ENCODE data around the gene CYP2S1. TPM values are rescaled to one million over a fixed set of nuclear protein-coding genes. Genes with fewer than 3 reads are reported as not detected.
A peak's percentile ranks its signal among the peaks of the same experiment; 100 is the strongest.
"Not testable (repeated sequence)": the region's sequence is repeated elsewhere in the genome, so short reads cannot be mapped to it uniquely, and the experiment has no call there.

Gene CYP2S1
- total RNA-seq, 2 experiments from 2014 or later: 0.83 to 0.95 TPM

DNA sequence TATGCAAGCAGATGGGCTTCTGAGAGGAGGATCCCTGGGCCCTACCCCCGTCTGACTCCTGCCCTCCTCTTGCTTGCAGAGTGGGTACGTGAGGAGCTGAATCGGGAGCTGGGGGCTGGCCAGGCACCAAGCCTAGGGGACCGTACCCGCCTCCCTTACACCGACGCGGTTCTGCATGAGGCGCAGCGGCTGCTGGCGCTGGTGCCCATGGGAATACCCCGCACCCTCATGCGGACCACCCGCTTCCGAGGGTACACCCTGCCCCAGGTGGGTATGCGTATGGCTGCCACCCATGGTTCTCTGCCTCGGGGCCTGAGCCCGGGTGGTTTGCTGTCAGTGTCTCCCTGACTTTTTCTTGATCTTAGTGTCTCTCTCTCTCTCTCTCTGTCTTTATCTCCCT lies 10.4 kb downstream of the CYP2S1 start:
- DNase-seq (no peak), ATAC-seq (no peak)
- H3K27ac Mint-ChIP-seq: no peak overlapping the region
- peaks cover 3% of the 10 kb centered on the region for H3K27me3 Mint-ChIP-seq (ENCODE audit: low read depth)
- H3K4me3 Mint-ChIP-seq: no peak overlapping the region
- H3K4me1 Mint-ChIP-seq (ENCODE audit: low read depth): peaks cover 8% of the 10 kb centered on the region
- no peaks in the 10 kb centered on the region for H3K36me3 Mint-ChIP-seq (ENCODE audit: low read depth)
- POLR2A ChIA-PET: interaction anchor here (0.7 to 0.9 kb wide), 2 partner anchors 105 to 149 kb away, joined by 3 read pairs; no protein-coding TSS in a partner anchor
- CTCF ChIA-PET: interaction anchor here (1.4 to 5.6 kb wide), 5 partner anchors 18 to 105 kb away, joined by 6 to 95 read pairs (median 7); partner anchors contain the start of gene HNRNPUL1
- no peaks in the 10 kb centered on the region for H3K9me3 Mint-ChIP-seq (ENCODE audit: insufficient read depth)

DNA sequence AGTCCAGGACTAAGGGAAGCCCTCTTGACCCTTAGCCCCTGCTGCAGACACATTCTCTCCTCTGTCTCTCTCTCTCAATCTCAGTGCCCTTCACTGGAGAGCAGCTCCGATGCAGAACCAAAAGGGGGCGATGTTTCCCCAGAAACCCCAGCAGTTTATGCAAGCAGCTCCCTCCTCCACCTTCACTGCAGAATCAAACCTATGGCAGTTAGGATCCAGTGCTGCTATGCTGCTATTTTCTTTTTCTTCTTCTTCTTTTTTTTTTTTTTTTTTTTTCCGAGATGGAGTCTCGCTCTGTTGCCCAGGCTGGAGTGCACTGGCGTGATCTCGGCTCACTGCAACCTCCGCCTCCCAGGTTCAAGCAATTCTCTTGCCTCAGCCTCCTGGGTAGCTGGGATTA lies 11.3 kb downstream of the CYP2S1 start:
- peak; percentile 89 for DNase-seq
- not testable (repeated sequence) for H3K27me3 Mint-ChIP-seq (ENCODE audit: low read depth); H3K36me3 Mint-ChIP-seq (ENCODE audit: low read depth)

DNA sequence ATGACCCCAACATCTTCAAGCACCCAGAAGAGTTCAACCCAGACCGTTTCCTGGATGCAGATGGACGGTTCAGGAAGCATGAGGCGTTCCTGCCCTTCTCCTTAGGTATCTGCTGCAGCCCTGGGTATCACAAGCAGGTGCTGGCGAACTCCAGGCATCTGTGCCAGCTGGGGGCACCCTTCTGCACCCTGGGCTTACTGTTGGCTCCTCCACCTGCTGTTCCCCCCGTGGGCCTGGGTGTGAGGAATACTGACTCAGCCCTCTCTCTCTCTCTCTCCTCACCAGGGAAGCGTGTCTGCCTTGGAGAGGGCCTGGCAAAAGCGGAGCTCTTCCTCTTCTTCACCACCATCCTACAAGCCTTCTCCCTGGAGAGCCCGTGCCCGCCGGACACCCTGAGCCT lies 13.0 kb downstream of the CYP2S1 start:
- ChIA-PET CTCF (interaction anchor here (4.3 to 5.6 kb wide), 2 partner anchors 56 to 102 kb away, joined by 29 to 95 read pairs; partner anchors contain the start of gene HNRNPUL1), POLR2A (interaction anchor here (2.2 kb wide), 1 partner anchor 58 kb away, joined by 14 read pairs; the partner anchor contains the start of gene HNRNPUL1)
- H3K36me3 Mint-ChIP-seq (ENCODE audit: low read depth): no peaks in the 10 kb centered on the region
- no peak overlapping the region for H3K4me3 Mint-ChIP-seq
- no peak for DNase-seq
- H3K4me1 Mint-ChIP-seq (ENCODE audit: low read depth): peaks cover 8% of the 10 kb centered on the region
- no peaks in the 10 kb centered on the region for H3K27me3 Mint-ChIP-seq (ENCODE audit: low read depth)
- H3K27ac Mint-ChIP-seq: no peak overlapping the region
- H3K9me3 Mint-ChIP-seq (ENCODE audit: insufficient read depth): no peaks in the 10 kb centered on the region
- no peak for ATAC-seq

More for the DNA sequence above, 11.3 kb downstream of the CYP2S1 start:
- H3K4me3 Mint-ChIP-seq; H3K9me3 Mint-ChIP-seq (ENCODE audit: insufficient read depth); H3K27ac Mint-ChIP-seq; H3K4me1 Mint-ChIP-seq (ENCODE audit: low read depth): not testable (repeated sequence)
- ATAC-seq: peak; percentile 98
- POLR2A ChIA-PET: interaction anchor here (0.8 to 2.2 kb wide), 3 partner anchors 56 to 105 kb away, joined by 3 to 14 read pairs (median 4); partner anchors contain the start of gene HNRNPUL1
- CTCF ChIA-PET: interaction anchor here (0.6 to 5.6 kb wide), 18 partner anchors 17 to 391 kb away, joined by 3 to 95 read pairs (median 4); partner anchors contain the start of genes CCDC97, DMAC2 and HNRNPUL1

DNA sequence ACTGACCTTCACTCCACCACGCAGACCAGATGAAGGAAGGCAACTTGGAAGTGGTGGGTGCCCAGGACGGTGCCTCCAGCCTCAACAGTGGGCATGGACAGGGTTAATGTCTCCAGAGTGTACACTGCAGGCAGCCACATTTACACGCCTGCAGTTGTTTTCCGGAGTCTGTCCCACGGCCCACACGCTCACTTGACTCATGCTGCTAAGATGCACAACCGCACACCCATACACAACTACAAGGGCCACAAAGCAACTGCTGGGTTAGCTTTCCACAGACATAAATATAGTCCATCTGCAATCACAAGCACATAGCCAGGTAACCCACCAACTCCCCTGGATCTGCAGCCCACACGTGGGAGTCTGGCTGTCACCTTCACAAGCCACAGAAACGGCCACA lies 13.4 kb downstream of the CYP2S1 start:
- Mint-ChIP-seq H3K4me3 (no peak overlapping the region), H3K27me3 (ENCODE audit: low read depth) (no peaks in the 10 kb centered on the region), H3K4me1 (ENCODE audit: low read depth) (peaks cover 8% of the 10 kb centered on the region), H3K9me3 (ENCODE audit: insufficient read depth) (no peaks in the 10 kb centered on the region), H3K27ac (no peak overlapping the region), H3K36me3 (ENCODE audit: low read depth) (no peaks in the 10 kb centered on the region)
- ChIA-PET CTCF (interaction anchor here (1.5 to 5.6 kb wide), 3 partner anchors 56 to 102 kb away, joined by 4 to 95 read pairs (median 8); partner anchors contain the start of gene HNRNPUL1), POLR2A (no interaction called here)
- DNase-seq (no peak), ATAC-seq (no peak)

DNA sequence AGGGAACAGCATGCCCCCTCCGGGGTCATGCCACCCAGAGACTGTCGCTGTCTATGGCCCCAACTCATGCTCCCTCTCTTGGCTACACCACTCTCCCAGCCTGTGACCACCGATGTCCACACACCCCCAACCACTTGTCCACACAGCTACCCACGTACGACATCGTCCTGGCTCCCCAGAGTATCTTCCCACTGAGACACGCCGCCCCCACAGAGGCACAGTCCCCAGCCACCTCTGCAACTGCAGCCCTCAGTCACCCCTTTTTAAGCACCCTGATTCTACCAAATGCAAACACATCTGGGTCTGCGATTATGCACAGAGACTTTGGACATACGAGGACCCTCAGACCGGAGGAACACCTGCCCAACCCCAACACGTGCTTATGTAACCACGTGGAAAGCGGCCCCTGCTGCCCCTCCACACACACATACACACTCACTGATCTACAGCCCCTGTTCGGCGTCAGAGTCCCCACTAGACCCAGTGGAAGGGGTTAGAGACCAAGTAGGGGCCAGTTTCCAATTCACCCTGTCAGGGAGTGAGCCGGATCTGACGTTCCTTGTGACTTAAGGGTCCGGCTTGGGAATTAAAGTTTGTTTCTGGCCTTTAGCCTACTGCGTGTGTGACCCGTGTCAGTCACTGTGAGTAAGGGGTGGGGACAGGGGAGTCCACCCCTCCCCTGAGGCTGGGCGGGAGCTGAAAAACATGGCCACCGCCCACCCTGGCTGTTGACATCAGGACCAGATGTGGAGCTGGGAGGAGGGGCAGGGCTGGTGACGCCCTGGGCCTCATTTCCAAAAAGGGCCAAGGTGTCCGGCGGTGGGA lies 14.1 kb downstream of the CYP2S1 start:
- no peaks in the 10 kb centered on the region for H3K27me3 Mint-ChIP-seq (ENCODE audit: low read depth)
- no peaks in the 10 kb centered on the region for H3K9me3 Mint-ChIP-seq (ENCODE audit: insufficient read depth)
- ChIA-PET CTCF (interaction anchor here (0.7 to 5.6 kb wide), 5 partner anchors 52 to 101 kb away, joined by 3 to 95 read pairs (median 4); partner anchors contain the start of gene HNRNPUL1), POLR2A (no interaction called here)
- H3K4me1 Mint-ChIP-seq (ENCODE audit: low read depth): peaks cover 8% of the 10 kb centered on the region
- ATAC-seq (no peak), DNase-seq (no peak)
- no peak overlapping the region for H3K27ac Mint-ChIP-seq
- H3K36me3 Mint-ChIP-seq (ENCODE audit: low read depth): no peaks in the 10 kb centered on the region
- H3K4me3 Mint-ChIP-seq: no peak overlapping the region

DNA sequence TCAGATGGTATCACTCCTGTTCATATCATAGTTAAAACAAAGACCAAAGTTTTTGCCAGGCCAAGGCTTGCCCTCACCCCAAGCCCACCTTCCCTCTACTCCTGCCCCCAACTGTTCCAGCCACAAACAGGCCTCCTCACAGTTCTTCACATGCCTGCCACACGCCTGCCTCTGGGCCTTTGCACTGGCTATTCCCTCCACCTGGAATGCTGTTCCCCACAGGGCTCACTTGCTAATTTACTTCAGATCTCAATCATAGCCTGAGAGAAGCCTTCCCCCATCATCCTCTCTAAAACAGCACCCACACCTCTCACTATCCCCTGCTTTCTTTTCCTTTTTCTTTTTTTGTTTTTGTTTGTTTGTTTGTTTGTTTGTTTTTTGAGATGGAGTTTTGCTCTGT lies 21.1 kb downstream of the CYP2S1 start:
- Mint-ChIP-seq H3K27me3 (ENCODE audit: low read depth) (peaks cover 15% of the 10 kb centered on the region), H3K27ac (no peak overlapping the region), H3K4me3 (no peak overlapping the region), H3K9me3 (ENCODE audit: insufficient read depth) (no peaks in the 10 kb centered on the region), H3K36me3 (ENCODE audit: low read depth) (no peaks in the 10 kb centered on the region), H3K4me1 (ENCODE audit: low read depth) (no peaks in the 10 kb centered on the region)
- ATAC-seq: no peak
- ChIA-PET POLR2A (no interaction called here), CTCF (no interaction called here)
- DNase-seq: no peak

DNA sequence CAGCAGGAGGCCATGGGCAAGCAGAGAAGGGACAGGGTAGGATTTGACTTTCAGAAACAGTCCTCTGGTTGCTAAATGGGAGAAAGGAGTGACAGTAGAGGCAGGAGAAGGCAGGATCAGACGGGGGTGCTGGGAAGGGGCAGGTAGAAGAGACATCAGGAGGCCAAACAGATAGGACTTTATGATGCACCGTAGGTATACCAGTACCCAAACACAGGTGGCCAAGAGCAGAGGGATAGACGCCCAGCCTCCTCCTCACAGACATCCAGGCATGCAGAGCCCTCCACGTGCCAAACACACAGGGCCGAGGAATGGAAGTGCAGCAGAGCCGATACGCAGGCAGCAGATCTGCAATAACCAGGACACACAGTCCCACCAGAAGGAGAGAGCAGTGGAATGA lies 24.7 kb downstream of the CYP2S1 start:
- Mint-ChIP-seq H3K9me3 (ENCODE audit: insufficient read depth) (no peaks in the 10 kb centered on the region), H3K4me1 (ENCODE audit: low read depth) (no peaks in the 10 kb centered on the region), H3K27me3 (ENCODE audit: low read depth) (peaks cover 30% of the 10 kb centered on the region), H3K36me3 (ENCODE audit: low read depth) (no peaks in the 10 kb centered on the region), H3K27ac (no peak overlapping the region), H3K4me3 (no peak overlapping the region)
- ChIA-PET CTCF (no interaction called here), POLR2A (no interaction called here)
- no peak for DNase-seq
- no peak for ATAC-seq

DNA sequence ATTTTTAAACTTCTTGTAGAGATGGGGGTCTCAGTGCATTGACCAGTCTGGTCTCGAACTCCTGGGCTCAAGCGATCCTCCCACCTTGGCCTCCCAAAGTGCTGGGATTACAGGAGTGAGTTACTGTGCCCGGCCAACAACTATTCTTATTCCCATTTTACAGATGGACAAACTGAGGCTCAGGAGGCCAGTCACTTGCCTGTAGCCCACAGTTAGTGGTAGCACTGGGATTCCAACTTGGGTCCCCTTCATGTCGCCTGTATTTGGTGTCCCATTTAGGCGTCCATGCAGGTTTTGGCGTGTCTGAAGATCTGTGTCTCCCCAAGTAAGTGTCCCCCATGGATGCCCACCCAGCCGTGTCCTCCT lies 25.2 kb downstream of the CYP2S1 start:
- peaks cover 30% of the 10 kb centered on the region for H3K27me3 Mint-ChIP-seq (ENCODE audit: low read depth)
- no peaks in the 10 kb centered on the region for H3K36me3 Mint-ChIP-seq (ENCODE audit: low read depth)
- ATAC-seq (no peak), DNase-seq (no peak)
- no peak overlapping the region for H3K4me3 Mint-ChIP-seq
- no peak overlapping the region for H3K27ac Mint-ChIP-seq
- no peaks in the 10 kb centered on the region for H3K4me1 Mint-ChIP-seq (ENCODE audit: low read depth)
- ChIA-PET POLR2A (no interaction called here), CTCF (no interaction called here)
- H3K9me3 Mint-ChIP-seq (ENCODE audit: insufficient read depth): no peaks in the 10 kb centered on the region

DNA sequence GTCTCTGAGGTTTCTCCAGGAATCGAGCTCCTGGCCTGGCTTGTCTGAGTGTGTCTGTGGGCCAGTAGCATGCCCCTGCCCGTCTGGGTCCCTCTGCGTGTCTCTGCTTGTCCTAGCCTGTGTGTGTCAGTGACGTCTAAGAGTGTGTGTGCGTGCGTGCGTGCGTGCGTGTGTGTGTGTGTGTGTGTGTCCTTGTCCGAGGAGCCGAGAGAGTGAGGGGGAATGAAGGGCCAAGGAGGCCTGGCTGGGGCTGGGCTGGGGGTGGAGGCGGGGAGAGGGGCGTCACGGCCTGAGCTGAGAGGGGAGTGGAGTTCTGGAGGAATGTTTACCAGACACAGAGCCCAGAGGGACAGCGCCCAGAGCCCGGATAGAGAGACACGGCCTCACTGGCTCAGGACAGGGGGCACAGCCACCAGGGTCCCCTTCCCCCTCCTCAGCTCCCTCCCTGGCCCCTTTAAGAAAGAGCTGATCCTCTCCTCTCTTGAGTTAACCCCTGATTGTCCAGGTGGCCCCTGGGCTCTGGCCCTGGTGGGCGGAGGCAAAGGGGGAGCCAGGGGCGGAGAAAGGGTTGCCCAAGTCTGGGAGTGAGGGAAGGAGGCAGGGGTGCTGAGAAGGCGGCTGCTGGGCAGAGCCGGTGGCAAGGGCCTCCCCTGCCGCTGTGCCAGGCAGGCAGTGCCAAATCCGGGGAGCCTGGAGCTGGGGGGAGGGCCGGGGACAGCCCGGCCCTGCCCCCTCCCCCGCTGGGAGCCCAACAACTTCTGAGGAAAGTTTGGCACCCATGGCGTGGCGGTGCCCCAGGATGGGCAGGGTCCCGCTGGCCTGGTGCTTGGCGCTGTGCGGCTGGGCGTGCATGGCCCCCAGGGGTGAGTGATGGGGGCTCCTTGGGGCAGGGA lies 25.8 kb downstream of the CYP2S1 start, which contains the start of gene AXL:
Gene AXL, plus strand, starts transcription at position 609 of the 893 bp plus-strand sequence. Its CDS starts 170 bp downstream, at position 779.
- ChIA-PET POLR2A (no interaction called here), CTCF (no interaction called here)
- H3K27me3 Mint-ChIP-seq (ENCODE audit: low read depth): peaks cover 32% of the 10 kb centered on the region
- H3K4me3 Mint-ChIP-seq: no peak within 1 kb of the TSS
- no peak for DNase-seq
- no peaks in the 10 kb centered on the region for H3K36me3 Mint-ChIP-seq (ENCODE audit: low read depth)
- H3K9me3 Mint-ChIP-seq (ENCODE audit: insufficient read depth): no peaks in the 10 kb centered on the region
- H3K27ac Mint-ChIP-seq: no peak within 1 kb of the TSS
- no peak for ATAC-seq
- H3K4me1 Mint-ChIP-seq (ENCODE audit: low read depth): no peaks in the 10 kb centered on the region

DNA sequence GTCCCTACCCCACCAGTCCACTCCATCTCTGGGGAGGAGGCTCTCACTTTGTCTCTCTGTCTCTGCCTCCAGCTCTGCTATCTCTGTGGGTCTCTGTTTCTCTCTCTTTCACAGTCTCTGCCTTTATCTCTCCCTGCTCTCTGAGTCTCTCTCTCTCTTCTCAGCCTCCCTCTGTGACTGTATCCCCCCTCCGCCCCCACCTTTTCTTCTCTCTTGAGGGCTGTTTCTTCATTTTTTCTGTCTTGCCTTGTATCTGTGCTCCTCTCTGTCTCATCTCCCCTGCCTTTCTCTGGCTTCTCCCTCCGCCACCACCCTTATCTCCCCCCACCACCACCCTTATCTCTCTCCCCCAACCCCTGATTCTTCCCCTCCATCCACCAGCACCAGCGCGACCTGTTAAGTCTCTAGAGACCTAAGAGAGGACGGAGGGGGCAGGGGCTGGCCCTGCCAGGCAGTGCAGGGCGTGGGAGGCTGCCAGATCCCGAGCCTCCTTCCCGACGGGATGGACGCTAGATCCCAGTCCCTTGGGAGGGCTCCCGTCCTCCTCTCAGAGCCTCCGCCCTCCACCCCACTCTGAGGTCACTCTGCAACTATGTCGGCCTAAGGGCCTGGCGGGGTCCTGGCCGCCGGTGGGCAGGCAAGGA lies 27.0 kb downstream of the CYP2S1 start:
- ChIA-PET CTCF (no interaction called here), POLR2A (no interaction called here)
- H3K4me1 Mint-ChIP-seq (ENCODE audit: low read depth): no peaks in the 10 kb centered on the region
- ATAC-seq: no peak
- no peaks in the 10 kb centered on the region for H3K9me3 Mint-ChIP-seq (ENCODE audit: insufficient read depth)
- H3K36me3 Mint-ChIP-seq (ENCODE audit: low read depth): no peaks in the 10 kb centered on the region
- no peak overlapping the region for H3K27ac Mint-ChIP-seq
- peaks cover 39% of the 10 kb centered on the region for H3K27me3 Mint-ChIP-seq (ENCODE audit: low read depth)
- no peak for DNase-seq
- H3K4me3 Mint-ChIP-seq: no peak overlapping the region

DNA sequence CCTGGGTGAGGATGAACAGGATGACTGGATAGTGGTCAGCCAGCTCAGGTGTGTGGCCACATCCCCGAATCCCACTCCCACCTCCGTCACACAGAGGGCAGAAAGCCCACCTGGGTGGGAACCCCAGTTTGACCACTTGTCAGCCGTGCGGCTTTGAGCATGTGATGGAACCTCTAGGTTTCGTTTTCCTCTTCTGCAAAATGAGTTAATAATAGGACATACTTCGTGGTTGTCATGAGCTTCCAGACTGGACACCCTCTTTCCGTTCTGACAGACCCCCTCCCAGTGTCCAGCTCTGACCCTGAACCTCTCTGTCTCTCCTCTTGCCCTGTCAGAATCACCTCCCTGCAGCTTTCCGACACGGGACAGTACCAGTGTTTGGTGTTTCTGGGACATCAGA lies 27.8 kb downstream of the CYP2S1 start:
- Mint-ChIP-seq H3K4me1 (ENCODE audit: low read depth) (peaks cover 4% of the 10 kb centered on the region), H3K4me3 (no peak overlapping the region), H3K27me3 (ENCODE audit: low read depth) (peaks cover 46% of the 10 kb centered on the region), H3K36me3 (ENCODE audit: low read depth) (no peaks in the 10 kb centered on the region), H3K9me3 (ENCODE audit: insufficient read depth) (no peaks in the 10 kb centered on the region), H3K27ac (no peak overlapping the region)
- POLR2A ChIA-PET: no interaction called here
- CTCF ChIA-PET: interaction anchor here (1.3 to 1.4 kb wide), 2 partner anchors 16 to 87 kb away, joined by 3 to 6 read pairs; no protein-coding TSS in a partner anchor
- ATAC-seq (no peak), DNase-seq (no peak)
